ENCODE data around the gene GLT1D1.

DNA sequence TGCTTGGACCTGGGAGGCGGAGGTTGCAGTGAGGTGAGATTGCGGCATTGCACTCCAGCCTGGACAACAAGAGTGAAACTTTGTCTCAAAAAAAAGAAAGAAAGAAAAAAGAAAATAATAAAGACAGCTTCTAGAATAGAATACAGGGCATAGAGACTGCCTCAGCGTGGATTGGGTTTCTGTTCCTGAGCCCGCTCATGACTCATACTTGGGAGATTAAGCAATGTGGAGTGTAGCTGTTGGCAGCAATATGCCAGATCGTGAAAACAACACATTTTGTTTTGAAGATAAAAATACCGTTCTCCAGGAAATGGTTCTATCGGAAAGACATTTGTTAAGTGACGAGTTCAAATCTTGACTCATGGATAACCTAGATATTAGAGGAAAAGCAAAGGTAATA is 67.2 kb downstream of the GLT1D1 start:
- TF ChIP-seq, protein P1, sequence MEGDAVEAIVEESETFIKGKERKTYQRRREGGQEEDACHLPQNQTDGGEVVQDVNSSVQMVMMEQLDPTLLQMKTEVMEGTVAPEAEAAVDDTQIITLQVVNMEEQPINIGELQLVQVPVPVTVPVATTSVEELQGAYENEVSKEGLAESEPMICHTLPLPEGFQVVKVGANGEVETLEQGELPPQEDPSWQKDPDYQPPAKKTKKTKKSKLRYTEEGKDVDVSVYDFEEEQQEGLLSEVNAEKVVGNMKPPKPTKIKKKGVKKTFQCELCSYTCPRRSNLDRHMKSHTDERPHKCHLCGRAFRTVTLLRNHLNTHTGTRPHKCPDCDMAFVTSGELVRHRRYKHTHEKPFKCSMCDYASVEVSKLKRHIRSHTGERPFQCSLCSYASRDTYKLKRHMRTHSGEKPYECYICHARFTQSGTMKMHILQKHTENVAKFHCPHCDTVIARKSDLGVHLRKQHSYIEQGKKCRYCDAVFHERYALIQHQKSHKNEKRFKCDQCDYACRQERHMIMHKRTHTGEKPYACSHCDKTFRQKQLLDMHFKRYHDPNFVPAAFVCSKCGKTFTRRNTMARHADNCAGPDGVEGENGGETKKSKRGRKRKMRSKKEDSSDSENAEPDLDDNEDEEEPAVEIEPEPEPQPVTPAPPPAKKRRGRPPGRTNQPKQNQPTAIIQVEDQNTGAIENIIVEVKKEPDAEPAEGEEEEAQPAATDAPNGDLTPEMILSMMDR (IDR thresholded peaks at IDR 0.05) = no peak
- TF ChIP-seq POLR2A (IDR thresholded peaks at IDR 0.05) = no peak
